HepG2 (cell line): ENCODE data around the gene ZNF19. TPM values are rescaled to one million over a fixed set of nuclear protein-coding genes. Genes with fewer than 3 reads are reported as not detected.

ENCODE experiments used
- ATF1 ChIP-seq: IDR thresholded peaks from 2 replicates; pipeline ENCODE4 v1.6.1; 2016; ENCODE audit warnings: mild to moderate bottlenecking, control low read depth
- BORCS8-MEF2B ChIP-seq: sonication (generic); formaldehyde crosslinking; IDR thresholded peaks from 2 replicates; pipeline ENCODE4 v1.8.0; 2022; ENCODE audit warnings: mild to moderate bottlenecking, missing genetic modification reagents
- BRCA1 ChIP-seq: sonication (generic); formaldehyde crosslinking; IDR thresholded peaks from 2 replicates; pipeline ENCODE4 v1.4.0; 2020; ENCODE audit warnings: missing genetic modification reagents
- FOXK1 ChIP-seq: sonication (generic); formaldehyde crosslinking; IDR thresholded peaks from 2 replicates; pipeline ENCODE4 v1.4.0; 2020; ENCODE audit warnings: low read depth, missing genetic modification reagents, borderline replicate concordance
- HDAC2 ChIP-seq: sonication (generic); formaldehyde crosslinking; IDR thresholded peaks from 2 replicates; pipeline ENCODE4 v1.4.0; 2020; ENCODE audit warnings: missing genetic modification reagents
- HNRNPH1 ChIP-seq: fragments of 200-400 bp; formaldehyde crosslinking; optimal IDR thresholded peaks from 2 replicates; pipeline ENCODE3; 2017; ENCODE audit warnings: mild to moderate bottlenecking, low read depth, low read length
- KDM5A ChIP-seq: fragments of 200-600 bp; sonication (generic); IDR thresholded peaks from 2 replicates; pipeline ENCODE4 v1.7.0; 2018; ENCODE audit warnings: antibody characterized with exemption, mild to moderate bottlenecking, low read length, borderline replicate concordance
- RFX1 ChIP-seq: fragments of 450-650 bp; IDR thresholded peaks from 2 replicates; pipeline ENCODE4 v1.6.1; 2017
- SAP130 ChIP-seq: IDR thresholded peaks from 2 replicates; pipeline ENCODE4 v1.6.1; 2016; ENCODE audit warnings: low read depth
- THAP9 ChIP-seq: sonication (generic); formaldehyde crosslinking; IDR thresholded peaks from 2 replicates; pipeline ENCODE4; 2020; ENCODE audit warnings: missing genetic modification reagents, mild to moderate bottlenecking, borderline replicate concordance
- TIGD3 ChIP-seq: sonication (generic); formaldehyde crosslinking; IDR thresholded peaks from 2 replicates; pipeline ENCODE4 v1.5.1; 2020; ENCODE audit warnings: mild to moderate bottlenecking, missing genetic modification reagents, borderline replicate concordance
- TP53 ChIP-seq: sonication (generic); formaldehyde crosslinking; conservative IDR thresholded peaks from 2 replicates; pipeline ENCODE4 v1.4.0; 2020; ENCODE audit warnings: missing genetic modification reagents
- ZBTB1 ChIP-seq: sonication (generic); formaldehyde crosslinking; IDR thresholded peaks from 2 replicates; pipeline ENCODE4 v1.4.0; 2020; ENCODE audit warnings: missing genetic modification reagents, borderline replicate concordance
- ZBTB44 ChIP-seq: sonication (generic); formaldehyde crosslinking; IDR thresholded peaks from 2 replicates; pipeline ENCODE4 v1.4.0; 2020; ENCODE audit warnings: missing genetic modification reagents
- ZNF329 ChIP-seq: sonication (generic); formaldehyde crosslinking; IDR thresholded peaks from 2 replicates; pipeline ENCODE4 v1.9.0; 2021; ENCODE audit warnings: low read depth, mild to moderate bottlenecking, missing genetic modification reagents
- ZNF496 ChIP-seq: sonication (generic); formaldehyde crosslinking; IDR thresholded peaks from 2 replicates; pipeline ENCODE4 v1.8.1; 2023; ENCODE audit warnings: mild to moderate bottlenecking, moderate library complexity, missing genetic modification reagents; ENCODE audit not compliant: insufficient replicate concordance
- ZNF598 ChIP-seq: sonication (generic); formaldehyde crosslinking; IDR thresholded peaks from 2 replicates; pipeline ENCODE4 v1.5.1; 2020; ENCODE audit warnings: mild to moderate bottlenecking, missing genetic modification reagents, borderline replicate concordance
- ZSCAN9 ChIP-seq: IDR thresholded peaks from 2 replicates; pipeline ENCODE4 v1.6.1; 2016; ENCODE audit warnings: borderline replicate concordance
- polyA plus RNA-seq, 8 experiments: library from polyadenylated mRNA; depleted of rRNA in 3 of 8; stranded (reverse) in 7 of 8; unstranded in 1 of 8; fragments of >200 nt; fragmentation: Illumina TruSeq in 4 of 8; extraction: Trizol in 4 of 8; gene quantifications; 2 replicates each; pipeline versions ENCODE4 v1.2.1 to v1.2.3, GENCODE V29; 2011 to 2016; ENCODE audit warnings: low read depth in 4 of 8, missing spikeins in 1 of 8, mixed read lengths in 1 of 8; ENCODE audit not compliant: insufficient read depth in 1 of 8
- total RNA-seq, 5 experiments: library from RNA; depleted of rRNA; stranded (reverse); fragments of >200 nt; fragmentation: Illumina TruSeq; extraction: Trizol; gene quantifications; 2 replicates each; pipeline ENCODE4 v1.2.3, GENCODE V29; 2016; ENCODE audit warnings: low read depth in 1 of 5
- TF ChIP-seq, protein P1 (sequence below): sonication (generic); formaldehyde crosslinking; IDR thresholded peaks from 2 replicates; pipeline ENCODE4 v1.4.0; 2020; ENCODE audit warnings: missing genetic modification reagents, borderline replicate concordance
- TF ChIP-seq, protein P2 (sequence below): sonication (generic); formaldehyde crosslinking; IDR thresholded peaks from 2 replicates; pipeline ENCODE4 v1.8.1; 2023; ENCODE audit warnings: missing genetic modification reagents, inconsistent platforms, borderline replicate concordance

The ZNF19 gene
- total and polyA plus RNA-seq, 2 of the 13 experiments (the other 11 are each of a cell fraction or from before 2014, with no cell fraction given), result 3.2 to 5.8 TPM

DNA sequence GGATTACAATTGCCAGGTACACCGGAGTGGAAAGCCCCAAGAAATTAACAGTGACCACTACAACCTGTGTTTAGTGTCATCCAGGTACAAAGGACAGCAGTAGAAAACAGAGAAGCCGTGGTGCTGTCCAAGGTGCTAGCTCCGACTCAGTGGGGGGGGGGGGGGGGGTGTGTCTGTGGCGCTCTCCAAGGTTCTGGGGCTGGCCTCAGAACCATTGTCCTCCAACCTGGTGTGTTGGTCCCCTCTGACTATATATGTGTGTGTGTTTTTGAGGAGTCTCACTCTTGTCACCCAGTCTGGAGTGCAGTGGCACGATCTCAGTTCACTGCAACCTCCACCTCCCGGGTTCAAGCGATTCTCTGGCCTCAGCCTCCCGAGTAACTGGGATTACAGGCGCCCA, 21.3 kb downstream of the ZNF19 start (continued):
- TF ChIP-seq FOXK1, result peak; percentile 87; the same call in 1 of the 2 replicates
- TF ChIP-seq RFX1, result no peak
- peak; percentile 98 for TF ChIP-seq TIGD3 (CRISPR knock-in tag)
- peak; percentile 94; the same call in 1 of the 2 replicates for TF ChIP-seq ZBTB1 (CRISPR knock-in tag)
- TF ChIP-seq ZNF329 (CRISPR knock-in tag), result peak; percentile 90; the same call in 1 of the 2 replicates
- peak; percentile 81 for TF ChIP-seq THAP9 (CRISPR knock-in tag)
- no peak for TF ChIP-seq HNRNPH1
- no peak; the same call in 1 of the 2 replicates for TF ChIP-seq KDM5A
- TF ChIP-seq HDAC2 (CRISPR knock-in tag), result peak; percentile 88
- TF ChIP-seq ZNF496 (CRISPR knock-in tag), result no peak
- TF ChIP-seq SAP130 (CRISPR knock-in tag), result peak; percentile 92
- peak; percentile 99 for TF ChIP-seq ZBTB44 (CRISPR knock-in tag)
- peak; percentile 95 for TF ChIP-seq BRCA1 (CRISPR knock-in tag)
- 0 out of 2 replicates have a peak, but pooled peaks have one; percentile 75 for TF ChIP-seq ZNF598 (CRISPR knock-in tag)
- TF ChIP-seq ATF1 (CRISPR knock-in tag), result peak; percentile 65; the same call in 1 of the 2 replicates
- TF ChIP-seq, protein P1, sequence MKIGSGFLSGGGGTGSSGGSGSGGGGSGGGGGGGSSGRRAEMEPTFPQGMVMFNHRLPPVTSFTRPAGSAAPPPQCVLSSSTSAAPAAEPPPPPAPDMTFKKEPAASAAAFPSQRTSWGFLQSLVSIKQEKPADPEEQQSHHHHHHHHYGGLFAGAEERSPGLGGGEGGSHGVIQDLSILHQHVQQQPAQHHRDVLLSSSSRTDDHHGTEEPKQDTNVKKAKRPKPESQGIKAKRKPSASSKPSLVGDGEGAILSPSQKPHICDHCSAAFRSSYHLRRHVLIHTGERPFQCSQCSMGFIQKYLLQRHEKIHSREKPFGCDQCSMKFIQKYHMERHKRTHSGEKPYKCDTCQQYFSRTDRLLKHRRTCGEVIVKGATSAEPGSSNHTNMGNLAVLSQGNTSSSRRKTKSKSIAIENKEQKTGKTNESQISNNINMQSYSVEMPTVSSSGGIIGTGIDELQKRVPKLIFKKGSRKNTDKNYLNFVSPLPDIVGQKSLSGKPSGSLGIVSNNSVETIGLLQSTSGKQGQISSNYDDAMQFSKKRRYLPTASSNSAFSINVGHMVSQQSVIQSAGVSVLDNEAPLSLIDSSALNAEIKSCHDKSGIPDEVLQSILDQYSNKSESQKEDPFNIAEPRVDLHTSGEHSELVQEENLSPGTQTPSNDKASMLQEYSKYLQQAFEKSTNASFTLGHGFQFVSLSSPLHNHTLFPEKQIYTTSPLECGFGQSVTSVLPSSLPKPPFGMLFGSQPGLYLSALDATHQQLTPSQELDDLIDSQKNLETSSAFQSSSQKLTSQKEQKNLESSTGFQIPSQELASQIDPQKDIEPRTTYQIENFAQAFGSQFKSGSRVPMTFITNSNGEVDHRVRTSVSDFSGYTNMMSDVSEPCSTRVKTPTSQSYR (CRISPR knock-in tag), result peak; percentile 79
- peak; percentile 90; the same call in 1 of the 2 replicates for TF ChIP-seq TP53 (CRISPR knock-in tag)
- TF ChIP-seq BORCS8-MEF2B (CRISPR knock-in tag), result peak; percentile 97
- TF ChIP-seq ZSCAN9 (CRISPR knock-in tag), result peak; percentile 100
- TF ChIP-seq, protein P2, sequence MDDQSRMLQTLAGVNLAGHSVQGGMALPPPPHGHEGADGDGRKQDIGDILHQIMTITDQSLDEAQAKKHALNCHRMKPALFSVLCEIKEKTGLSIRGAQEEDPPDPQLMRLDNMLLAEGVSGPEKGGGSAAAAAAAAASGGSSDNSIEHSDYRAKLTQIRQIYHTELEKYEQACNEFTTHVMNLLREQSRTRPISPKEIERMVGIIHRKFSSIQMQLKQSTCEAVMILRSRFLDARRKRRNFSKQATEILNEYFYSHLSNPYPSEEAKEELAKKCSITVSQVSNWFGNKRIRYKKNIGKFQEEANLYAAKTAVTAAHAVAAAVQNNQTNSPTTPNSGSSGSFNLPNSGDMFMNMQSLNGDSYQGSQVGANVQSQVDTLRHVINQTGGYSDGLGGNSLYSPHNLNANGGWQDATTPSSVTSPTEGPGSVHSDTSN (CRISPR knock-in tag), result peak; percentile 94
